Gastrocnemius medialis (tissue), 4 donors: ENCODE results near the gene FAM98C. TPM values are rescaled to one million over a fixed set of nuclear protein-coding genes. Genes with fewer than 3 reads are reported as not detected.
"Not testable (repeated sequence)": the region's sequence is repeated elsewhere in the genome, so short reads cannot be mapped to it uniquely, and the experiment has no call there.

Experiments
- ATAC-seq, 2 donors: fragments of 150-250 bp; one replicate each; pipeline ENCODE4 v1.9.1; 2016
- DNase-seq, 2 donors: peaks; one replicate each; pipeline ENCODE4 v3.0.0-alpha.2; 2019
- H3K27ac ChIP-seq, 4 donors: fragments of 200-600 bp; sonication (generic); 1 replicate in 1 of 4; 2 replicates in 3 of 4; pipeline ENCODE4 v1.5.1; 2016 to 2018; ENCODE audit warnings: mild to moderate bottlenecking in 2 of 4, moderate library complexity in 1 of 4
- H3K27me3 ChIP-seq, 3 donors: fragments of 200-600 bp; sonication (generic) in 2 of 3; 1 replicate in 1 of 3; 2 replicates in 2 of 3; pipeline versions ENCODE4 v1.5.1 to v1.6.0; 2016 to 2019; ENCODE audit warnings: mild to moderate bottlenecking in 1 of 3, moderate library complexity in 1 of 3
- H3K36me3 ChIP-seq, 2 donors: fragments of 200-600 bp; sonication (generic) in 1 of 2; one replicate each; pipeline ENCODE4 v1.5.1; 2017 to 2018
- H3K4me1 ChIP-seq, 2 donors: fragments of 200-600 bp; sonication (generic) in 1 of 2; one replicate each; pipeline ENCODE4 v1.5.1; 2016 to 2017; ENCODE audit warnings: mild to moderate bottlenecking in 2 of 2
- H3K4me3 ChIP-seq, 4 donors: fragments of 200-600 bp; sonication (generic) in 3 of 4; 1 replicate in 1 of 4; 2 replicates in 3 of 4; pipeline ENCODE4 v1.5.1; 2016 to 2019; ENCODE audit warnings: mild to moderate bottlenecking in 2 of 4
- H3K9me3 ChIP-seq, 3 donors: fragments of 200-600 bp; sonication (generic) in 2 of 3; 1 replicate in 1 of 3; 2 replicates in 2 of 3; pipeline ENCODE4 v1.5.1; 2016 to 2019
- POLR2A ChIP-seq, 2 donors: fragments of 450-650 bp; IDR thresholded peaks; one replicate each; pipeline ENCODE4 v1.6.1; 2017; ENCODE audit warnings: antibody characterized with exemption in 2 of 2, mild to moderate bottlenecking in 2 of 2, moderate library complexity in 2 of 2
- in situ Hi-C, 4 donors: fragments of 200-750 bp; cut with MboI; loops; one replicate each; pipeline versions ENCODE4 v1.15.0 to v1.8.0; 2017; ENCODE audit warnings: low sequenced_read_pairs in 4 of 4
- intact Hi-C: fragments of 100-400 bp; cut with DNase I; formaldehyde crosslinking; loops from one replicate; pipeline ENCODE4 v1.15.1; 2023; ENCODE audit warnings: low total_unique reads
- total RNA-seq, 4 donors: library from RNA; depleted of rRNA; stranded (reverse); fragments of >200 nt; gene quantifications; one replicate each; pipeline versions ENCODE4 v1.1.0 to v1.2.3, GENCODE V29; 2016
- TF ChIP-seq, protein P1 (sequence below), 5 experiments: fragments of 450-650 bp in 3 of 5; fragments of 200-600 bp in 2 of 5; sonication (generic) in 2 of 5; IDR thresholded peaks in 4 of 5; conservative IDR thresholded peaks in 1 of 5; 1 replicate in 4 of 5; 2 replicates in 1 of 5; pipeline ENCODE4 v1.5.1; 2016 to 2019; ENCODE audit warnings: antibody characterized with exemption in 5 of 5, mild to moderate bottlenecking in 3 of 5, moderate library complexity in 3 of 5

FAM98C gene
- total RNA-seq, 4 donors from 2014 or later: 1.9 to 17.4 (median 3.3) TPM

DNA sequence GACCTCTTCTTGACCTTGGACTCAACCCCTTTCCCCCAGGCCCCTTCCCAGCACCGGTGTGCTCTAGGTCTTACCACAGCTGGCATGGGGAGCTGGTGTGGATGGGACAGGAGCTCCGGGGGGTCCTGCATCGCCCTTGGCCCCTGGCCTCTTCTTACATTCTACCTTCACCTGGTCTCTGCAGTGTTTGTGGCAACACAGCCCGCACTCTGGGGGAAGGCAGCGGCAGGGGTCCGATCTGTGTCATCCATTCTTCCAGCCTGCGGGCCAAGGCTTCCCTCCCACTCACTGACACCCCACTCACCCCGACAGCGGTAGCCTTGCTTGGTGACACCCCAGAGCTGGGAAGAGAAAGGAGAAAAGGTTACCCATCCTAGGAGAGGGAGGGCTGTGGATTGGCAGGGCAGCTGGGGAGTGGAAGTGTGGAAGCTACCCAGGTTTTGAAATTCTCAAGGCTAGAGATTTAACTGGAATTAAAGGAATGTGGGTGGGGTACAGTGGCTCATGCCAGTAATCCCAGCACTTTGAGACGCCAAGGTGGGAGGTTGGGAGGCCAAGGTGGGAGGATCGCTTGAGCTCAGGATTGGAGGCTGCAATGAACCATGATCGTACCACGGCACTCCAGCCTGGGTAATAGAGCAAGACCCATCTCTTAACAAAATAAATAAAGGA, 8.3 kb downstream of the FAM98C start:
- no peak for DNase-seq
- Histone ChIP-seq H3K27ac (no peak overlapping the region), H3K36me3 (no peaks in the 10 kb centered on the region), H3K4me3 (no peak overlapping the region), H3K27me3 (no peaks in the 10 kb centered on the region), H3K4me1 (no peaks in the 10 kb centered on the region), H3K9me3 (no peaks in the 10 kb centered on the region)
- ATAC-seq: no peak
- intact Hi-C loops: no loop called here
- TF ChIP-seq POLR2A (IDR thresholded peaks at IDR 0.05): no peak
- TF ChIP-seq, protein P1, sequence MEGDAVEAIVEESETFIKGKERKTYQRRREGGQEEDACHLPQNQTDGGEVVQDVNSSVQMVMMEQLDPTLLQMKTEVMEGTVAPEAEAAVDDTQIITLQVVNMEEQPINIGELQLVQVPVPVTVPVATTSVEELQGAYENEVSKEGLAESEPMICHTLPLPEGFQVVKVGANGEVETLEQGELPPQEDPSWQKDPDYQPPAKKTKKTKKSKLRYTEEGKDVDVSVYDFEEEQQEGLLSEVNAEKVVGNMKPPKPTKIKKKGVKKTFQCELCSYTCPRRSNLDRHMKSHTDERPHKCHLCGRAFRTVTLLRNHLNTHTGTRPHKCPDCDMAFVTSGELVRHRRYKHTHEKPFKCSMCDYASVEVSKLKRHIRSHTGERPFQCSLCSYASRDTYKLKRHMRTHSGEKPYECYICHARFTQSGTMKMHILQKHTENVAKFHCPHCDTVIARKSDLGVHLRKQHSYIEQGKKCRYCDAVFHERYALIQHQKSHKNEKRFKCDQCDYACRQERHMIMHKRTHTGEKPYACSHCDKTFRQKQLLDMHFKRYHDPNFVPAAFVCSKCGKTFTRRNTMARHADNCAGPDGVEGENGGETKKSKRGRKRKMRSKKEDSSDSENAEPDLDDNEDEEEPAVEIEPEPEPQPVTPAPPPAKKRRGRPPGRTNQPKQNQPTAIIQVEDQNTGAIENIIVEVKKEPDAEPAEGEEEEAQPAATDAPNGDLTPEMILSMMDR (IDR thresholded peaks at IDR 0.05 in 4 of 5, conservative IDR thresholded peaks at IDR 0.05 in 1 of 5): no peak
- in situ Hi-C loops: no loop called here

DNA sequence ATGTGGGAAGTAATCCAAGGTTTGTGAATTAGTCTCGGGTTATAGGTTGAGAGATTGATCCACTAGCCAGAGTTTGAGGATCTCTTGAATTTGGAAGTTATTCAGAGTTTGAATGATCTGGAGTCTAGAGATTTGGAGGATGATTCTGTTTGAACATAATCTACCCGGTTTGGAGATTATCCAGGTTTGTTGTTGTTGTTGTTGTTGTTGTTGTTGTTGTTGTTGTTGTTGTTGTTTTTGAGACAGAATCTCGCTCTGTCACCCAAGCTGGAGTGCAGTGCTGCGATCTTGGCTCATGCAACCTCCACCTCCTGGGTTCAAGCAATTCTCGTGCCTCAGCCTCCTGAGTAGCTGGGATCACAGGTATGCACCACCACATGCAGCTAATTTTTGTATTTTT, 9.0 kb downstream of the FAM98C start:
- ATAC-seq, H3K36me3 ChIP-seq, intact Hi-C loops, H3K27ac ChIP-seq, H3K9me3 ChIP-seq, H3K4me1 ChIP-seq, DNase-seq, in situ Hi-C loops, H3K27me3 ChIP-seq, H3K4me3 ChIP-seq: not testable (repeated sequence)

DNA sequence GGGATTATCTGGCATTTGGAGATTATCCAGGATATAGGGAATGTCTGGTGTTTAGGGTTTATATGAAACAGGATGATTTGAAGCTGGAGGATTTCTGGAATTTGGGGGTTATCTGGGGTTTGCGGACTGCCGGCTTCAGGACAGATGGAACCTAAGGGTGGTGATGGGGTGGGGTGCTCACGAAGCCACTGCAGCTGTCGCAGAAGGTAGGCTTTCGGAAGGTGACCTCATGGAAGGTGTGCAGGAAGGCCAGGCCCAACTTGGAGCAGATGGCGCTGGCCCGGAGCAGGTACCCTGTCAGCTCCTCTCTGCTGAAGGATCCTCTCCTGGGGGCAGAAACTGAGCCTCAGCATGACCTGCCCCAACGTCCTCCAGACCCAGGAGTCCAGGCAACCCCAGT, 9.6 kb downstream of the FAM98C start:
- in situ Hi-C loops: no loop called here
- no peak for ATAC-seq
- Histone ChIP-seq H3K4me3 (no peak overlapping the region), H3K27ac (no peak overlapping the region), H3K4me1 (no peaks in the 10 kb centered on the region), H3K27me3 (no peaks in the 10 kb centered on the region), H3K9me3 (no peaks in the 10 kb centered on the region), H3K36me3 (no peaks in the 10 kb centered on the region)
- intact Hi-C loops: no loop called here
- no peak for DNase-seq
- TF ChIP-seq POLR2A (IDR thresholded peaks at IDR 0.05): no peak
- TF ChIP-seq, protein P1 (IDR thresholded peaks at IDR 0.05 in 4 of 5, conservative IDR thresholded peaks at IDR 0.05 in 1 of 5): no peak

- DNase-seq: no peak
- Histone ChIP-seq H3K9me3 (no peaks in the 10 kb centered on the region), H3K4me1 (no peaks in the 10 kb centered on the region), H3K4me3 (no peak overlapping the region), H3K27me3 (no peaks in the 10 kb centered on the region), H3K27ac (no peak overlapping the region), H3K36me3 (no peaks in the 10 kb centered on the region)
- in situ Hi-C loops (no loop called here), intact Hi-C loops (no loop called here)
- TF ChIP-seq POLR2A (IDR thresholded peaks at IDR 0.05): no peak
- TF ChIP-seq, protein P1 (IDR thresholded peaks at IDR 0.05 in 4 of 5, conservative IDR thresholded peaks at IDR 0.05 in 1 of 5): no peak
- ATAC-seq: no peak
These were observed 10.1 kb downstream of the FAM98C start for GRCh38 chr19:38412961-38413360.

- no peaks in the 10 kb centered on the region for H3K27me3 ChIP-seq
- no peak overlapping the region for H3K27ac ChIP-seq
- ATAC-seq (no peak), DNase-seq (no peak)
- H3K36me3 ChIP-seq: no peaks in the 10 kb centered on the region
- no peaks in the 10 kb centered on the region for H3K4me1 ChIP-seq
- in situ Hi-C loops (no loop called here), intact Hi-C loops (no loop called here)
- no peak overlapping the region for H3K4me3 ChIP-seq
- TF ChIP-seq, protein P1 (IDR thresholded peaks at IDR 0.05 in 4 of 5, conservative IDR thresholded peaks at IDR 0.05 in 1 of 5): no peak
- TF ChIP-seq POLR2A (IDR thresholded peaks at IDR 0.05): no peak
- no peaks in the 10 kb centered on the region for H3K9me3 ChIP-seq
These were observed 10.5 kb downstream of the FAM98C start for GRCh38 chr19:38413416-38413815.
